ENCODE data around the gene CA9.

- TF ChIP-seq, protein P1, sequence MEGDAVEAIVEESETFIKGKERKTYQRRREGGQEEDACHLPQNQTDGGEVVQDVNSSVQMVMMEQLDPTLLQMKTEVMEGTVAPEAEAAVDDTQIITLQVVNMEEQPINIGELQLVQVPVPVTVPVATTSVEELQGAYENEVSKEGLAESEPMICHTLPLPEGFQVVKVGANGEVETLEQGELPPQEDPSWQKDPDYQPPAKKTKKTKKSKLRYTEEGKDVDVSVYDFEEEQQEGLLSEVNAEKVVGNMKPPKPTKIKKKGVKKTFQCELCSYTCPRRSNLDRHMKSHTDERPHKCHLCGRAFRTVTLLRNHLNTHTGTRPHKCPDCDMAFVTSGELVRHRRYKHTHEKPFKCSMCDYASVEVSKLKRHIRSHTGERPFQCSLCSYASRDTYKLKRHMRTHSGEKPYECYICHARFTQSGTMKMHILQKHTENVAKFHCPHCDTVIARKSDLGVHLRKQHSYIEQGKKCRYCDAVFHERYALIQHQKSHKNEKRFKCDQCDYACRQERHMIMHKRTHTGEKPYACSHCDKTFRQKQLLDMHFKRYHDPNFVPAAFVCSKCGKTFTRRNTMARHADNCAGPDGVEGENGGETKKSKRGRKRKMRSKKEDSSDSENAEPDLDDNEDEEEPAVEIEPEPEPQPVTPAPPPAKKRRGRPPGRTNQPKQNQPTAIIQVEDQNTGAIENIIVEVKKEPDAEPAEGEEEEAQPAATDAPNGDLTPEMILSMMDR (IDR thresholded peaks at IDR 0.05; ENCODE audit: extremely low read depth in 1 of 2, insufficient read depth in 1 of 2, low read depth in 1 of 2, low read length in 2 of 2): no peak
- no peak for TF ChIP-seq POLR2A (IDR thresholded peaks at IDR 0.05; ENCODE audit: low read depth, low read length)
- TF ChIP-seq MAX (IDR thresholded peaks at IDR 0.05; ENCODE audit: insufficient read depth, insufficient read length): no peak
- no peak for TF ChIP-seq POLR2AphosphoS5 (IDR thresholded peaks at IDR 0.05; ENCODE audit: insufficient read depth, low read depth, low read length)
Observed at GRCh38 chr9:35680331-35681105, 6.8 kb downstream of the CA9 start.
